ENCODE results near the gene PGM2.

Gene PGM2

GRCh38 chr4:37797374-37797773, 29.1 kb upstream of the PGM2 start:
- Histone ChIP-seq H3K36me3 (ENCODE audit: control insufficient read depth, low read depth, low read length) (no peaks in the 10 kb centered on the region), H3K27me3 (ENCODE audit: control insufficient read depth, insufficient read depth, low read length) (no peaks in the 10 kb centered on the region), H3K27ac (ENCODE audit: low read length) (no peak overlapping the region), H3K9me3 (ENCODE audit: control insufficient read depth, low read depth, low read length) (no peaks in the 10 kb centered on the region), H3K4me3 (ENCODE audit: low read length) (no peak overlapping the region), H3K9ac (ENCODE audit: low read length) (no peak overlapping the region), H3K4me1 (ENCODE audit: control insufficient read depth, low read depth, low read length) (no peaks in the 10 kb centered on the region)

DNA sequence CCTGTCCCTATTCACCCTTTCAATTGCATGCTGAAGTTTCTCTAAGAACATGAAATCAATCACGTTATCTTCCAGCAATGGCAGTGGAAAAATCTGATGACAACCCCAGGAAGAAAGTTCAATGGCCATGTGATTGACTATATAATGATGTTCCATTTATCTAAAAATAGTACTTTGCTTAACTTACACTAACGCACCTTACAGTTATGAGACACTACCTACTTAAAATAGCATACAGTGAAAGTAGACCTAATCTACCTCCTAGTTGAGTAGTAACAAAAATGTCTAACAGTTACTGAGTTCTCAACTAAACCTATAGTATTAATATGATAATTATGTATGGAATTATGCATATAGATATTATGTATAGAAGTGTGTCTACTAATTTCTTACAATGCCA, 28.6 kb upstream of the PGM2 start:
- Histone ChIP-seq H3K4me3 (ENCODE audit: low read length) (no peak overlapping the region), H3K9ac (ENCODE audit: low read length) (no peak overlapping the region), H3K27ac (ENCODE audit: low read length) (no peak overlapping the region), H3K36me3 (ENCODE audit: control insufficient read depth, low read depth, low read length) (no peaks in the 10 kb centered on the region), H3K9me3 (ENCODE audit: control insufficient read depth, low read depth, low read length) (no peaks in the 10 kb centered on the region), H3K4me1 (ENCODE audit: control insufficient read depth, low read depth, low read length) (no peaks in the 10 kb centered on the region), H3K27me3 (ENCODE audit: control insufficient read depth, insufficient read depth, low read length) (no peaks in the 10 kb centered on the region)

GRCh38 chr4:37798616-37799015, 27.9 kb upstream of the PGM2 start:
- H3K27ac ChIP-seq (ENCODE audit: low read length), result no peak overlapping the region
- H3K27me3 ChIP-seq (ENCODE audit: control insufficient read depth, insufficient read depth, low read length), result no peaks in the 10 kb centered on the region
- H3K36me3 ChIP-seq (ENCODE audit: control insufficient read depth, low read depth, low read length), result no peaks in the 10 kb centered on the region
- H3K4me3 ChIP-seq (ENCODE audit: low read length), result no peak overlapping the region
- H3K4me1 ChIP-seq (ENCODE audit: control insufficient read depth, low read depth, low read length), result no peaks in the 10 kb centered on the region
- no peaks in the 10 kb centered on the region for H3K9me3 ChIP-seq (ENCODE audit: control insufficient read depth, low read depth, low read length)
- H3K9ac ChIP-seq (ENCODE audit: low read length), result no peak overlapping the region

GRCh38 chr4:37799941-37800554, 26.4 kb upstream of the PGM2 start:
- Histone ChIP-seq H3K27ac (ENCODE audit: low read length) (no peak overlapping the region), H3K9me3 (ENCODE audit: control insufficient read depth, low read depth, low read length) (no peaks in the 10 kb centered on the region), H3K4me3 (ENCODE audit: low read length) (no peak overlapping the region), H3K9ac (ENCODE audit: low read length) (no peak overlapping the region), H3K27me3 (ENCODE audit: control insufficient read depth, insufficient read depth, low read length) (no peaks in the 10 kb centered on the region), H3K36me3 (ENCODE audit: control insufficient read depth, low read depth, low read length) (no peaks in the 10 kb centered on the region), H3K4me1 (ENCODE audit: control insufficient read depth, low read depth, low read length) (no peaks in the 10 kb centered on the region)

GRCh38 chr4:37802068-37802666, 24.3 kb upstream of the PGM2 start:
- Histone ChIP-seq H3K36me3 (ENCODE audit: control insufficient read depth, low read depth, low read length) (no peaks in the 10 kb centered on the region), H3K9ac (ENCODE audit: low read length) (no peak overlapping the region), H3K27ac (ENCODE audit: low read length) (no peak overlapping the region), H3K4me3 (ENCODE audit: low read length) (no peak overlapping the region), H3K9me3 (ENCODE audit: control insufficient read depth, low read depth, low read length) (no peaks in the 10 kb centered on the region), H3K27me3 (ENCODE audit: control insufficient read depth, insufficient read depth, low read length) (no peaks in the 10 kb centered on the region), H3K4me1 (ENCODE audit: control insufficient read depth, low read depth, low read length) (no peaks in the 10 kb centered on the region)

- Histone ChIP-seq H3K9ac (ENCODE audit: low read length) (no peak overlapping the region), H3K27ac (ENCODE audit: low read length) (no peak overlapping the region), H3K4me3 (ENCODE audit: low read length) (no peak overlapping the region), H3K9me3 (ENCODE audit: control insufficient read depth, low read depth, low read length) (no peaks in the 10 kb centered on the region), H3K4me1 (ENCODE audit: control insufficient read depth, low read depth, low read length) (no peaks in the 10 kb centered on the region), H3K36me3 (ENCODE audit: control insufficient read depth, low read depth, low read length) (no peaks in the 10 kb centered on the region), H3K27me3 (ENCODE audit: control insufficient read depth, insufficient read depth, low read length) (no peaks in the 10 kb centered on the region)
These were observed 23.0 kb upstream of the PGM2 start for GRCh38 chr4:37803348-37803973.

DNA sequence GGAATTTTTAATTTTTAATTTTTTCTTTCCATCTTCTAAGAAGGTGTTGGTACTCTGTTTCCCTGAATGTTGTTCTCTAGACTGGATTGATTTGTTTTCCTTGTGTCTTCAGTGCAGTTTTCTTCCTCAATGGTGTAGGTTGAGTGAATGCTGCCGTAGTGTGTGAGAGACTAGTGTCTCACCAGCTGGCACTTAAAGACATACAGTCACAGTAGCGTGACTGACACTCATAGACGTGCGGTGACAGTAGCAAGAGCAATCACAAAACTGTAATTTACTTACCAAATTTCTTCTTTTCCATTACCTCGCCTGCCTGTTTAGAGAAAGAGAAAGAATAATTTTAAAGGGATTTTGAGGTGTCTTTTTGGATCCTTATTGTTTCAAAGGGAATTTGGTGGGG, 21.4 kb upstream of the PGM2 start:
- peaks cover under 1% of the 10 kb centered on the region for H3K4me1 ChIP-seq (ENCODE audit: control insufficient read depth, low read depth, low read length)
- no peaks in the 10 kb centered on the region for H3K9me3 ChIP-seq (ENCODE audit: control insufficient read depth, low read depth, low read length)
- no peak overlapping the region for H3K9ac ChIP-seq (ENCODE audit: low read length)
- no peaks in the 10 kb centered on the region for H3K27me3 ChIP-seq (ENCODE audit: control insufficient read depth, insufficient read depth, low read length)
- no peak overlapping the region for H3K4me3 ChIP-seq (ENCODE audit: low read length)
- no peak overlapping the region for H3K27ac ChIP-seq (ENCODE audit: low read length)
- no peaks in the 10 kb centered on the region for H3K36me3 ChIP-seq (ENCODE audit: control insufficient read depth, low read depth, low read length)

DNA sequence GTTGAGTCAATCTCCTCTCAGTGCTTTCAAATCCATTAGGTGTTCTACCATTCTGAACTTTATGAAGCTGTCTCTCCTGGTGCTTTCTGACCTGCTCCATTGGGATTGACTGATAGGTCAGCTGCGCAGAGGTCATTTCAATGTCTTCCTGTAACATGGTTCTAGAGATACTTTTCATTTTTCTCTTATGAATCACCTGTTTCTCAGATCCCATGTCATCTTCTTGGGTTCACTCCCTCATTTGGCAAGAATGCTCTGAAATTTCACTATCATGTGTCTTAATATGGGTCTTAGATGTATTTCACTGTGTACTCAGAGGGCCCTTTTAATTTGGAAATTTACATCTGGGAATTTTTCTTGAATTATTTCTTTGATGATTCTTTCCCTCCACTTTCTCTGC, 13.8 kb upstream of the PGM2 start:
- Histone ChIP-seq H3K9ac (ENCODE audit: low read length) (no peak overlapping the region), H3K9me3 (ENCODE audit: control insufficient read depth, low read depth, low read length) (no peaks in the 10 kb centered on the region), H3K4me3 (ENCODE audit: low read length) (no peak overlapping the region), H3K36me3 (ENCODE audit: control insufficient read depth, low read depth, low read length) (no peaks in the 10 kb centered on the region), H3K27ac (ENCODE audit: low read length) (no peak overlapping the region), H3K27me3 (ENCODE audit: control insufficient read depth, insufficient read depth, low read length) (no peaks in the 10 kb centered on the region), H3K4me1 (ENCODE audit: control insufficient read depth, low read depth, low read length) (peaks cover 7% of the 10 kb centered on the region)

DNA sequence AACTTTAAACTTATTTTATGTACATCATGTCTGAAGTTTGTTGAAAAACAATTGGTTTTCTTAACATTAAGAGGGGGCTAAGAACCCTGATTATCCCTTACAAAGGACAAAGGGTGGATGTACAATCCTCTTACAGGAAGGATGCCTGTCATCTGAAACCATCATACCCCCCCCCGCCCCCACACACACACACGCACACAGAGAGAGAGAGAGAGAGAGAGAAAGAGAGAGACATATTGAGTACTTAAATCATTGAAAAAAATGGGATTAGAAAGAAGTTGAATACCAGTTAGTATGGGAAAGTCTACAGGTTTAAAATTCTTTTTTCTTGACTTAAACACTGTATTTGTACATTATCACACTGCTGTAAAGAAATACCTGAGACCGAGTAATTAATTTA, 10.9 kb upstream of the PGM2 start:
- H3K4me3 ChIP-seq (ENCODE audit: low read length), result no peak overlapping the region
- no peak overlapping the region for H3K27ac ChIP-seq (ENCODE audit: low read length)
- peaks cover 1% of the 10 kb centered on the region for H3K4me1 ChIP-seq (ENCODE audit: control insufficient read depth, low read depth, low read length)
- H3K9ac ChIP-seq (ENCODE audit: low read length), result no peak overlapping the region
- no peaks in the 10 kb centered on the region for H3K27me3 ChIP-seq (ENCODE audit: control insufficient read depth, insufficient read depth, low read length)
- H3K36me3 ChIP-seq (ENCODE audit: control insufficient read depth, low read depth, low read length), result no peaks in the 10 kb centered on the region
- H3K9me3 ChIP-seq (ENCODE audit: control insufficient read depth, low read depth, low read length), result no peaks in the 10 kb centered on the region

GRCh38 chr4:37816006-37816405, 10.5 kb upstream of the PGM2 start:
- no peaks in the 10 kb centered on the region for H3K27me3 ChIP-seq (ENCODE audit: control insufficient read depth, insufficient read depth, low read length)
- no peaks in the 10 kb centered on the region for H3K9me3 ChIP-seq (ENCODE audit: control insufficient read depth, low read depth, low read length)
- no peak overlapping the region for H3K9ac ChIP-seq (ENCODE audit: low read length)
- no peak overlapping the region for H3K27ac ChIP-seq (ENCODE audit: low read length)
- H3K36me3 ChIP-seq (ENCODE audit: control insufficient read depth, low read depth, low read length), result no peaks in the 10 kb centered on the region
- no peak overlapping the region for H3K4me3 ChIP-seq (ENCODE audit: low read length)
- H3K4me1 ChIP-seq (ENCODE audit: control insufficient read depth, low read depth, low read length), result no peaks in the 10 kb centered on the region

DNA sequence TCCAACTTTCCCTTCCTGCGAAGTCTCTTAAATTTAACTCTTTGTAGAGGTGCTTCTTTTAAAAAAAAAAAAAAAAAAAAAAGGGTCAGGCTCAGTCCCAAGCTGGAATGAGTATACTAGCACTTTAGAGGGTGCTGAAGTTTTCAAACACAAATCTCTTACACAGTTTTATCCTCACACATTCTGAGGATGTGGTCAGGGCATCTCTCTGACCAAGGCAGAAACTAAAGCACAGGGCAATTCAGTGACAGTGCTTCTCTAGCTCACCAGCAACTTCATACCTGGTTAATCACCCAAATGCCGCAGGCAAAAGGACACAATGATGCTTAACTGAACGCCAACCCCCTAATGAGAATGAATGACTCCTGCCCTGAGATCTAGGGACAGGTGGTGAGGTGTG, 9.8 kb upstream of the PGM2 start:
- no peak overlapping the region for H3K9ac ChIP-seq (ENCODE audit: low read length)
- H3K4me1 ChIP-seq (ENCODE audit: control insufficient read depth, low read depth, low read length), result no peaks in the 10 kb centered on the region
- H3K9me3 ChIP-seq (ENCODE audit: control insufficient read depth, low read depth, low read length), result no peaks in the 10 kb centered on the region
- no peaks in the 10 kb centered on the region for H3K27me3 ChIP-seq (ENCODE audit: control insufficient read depth, insufficient read depth, low read length)
- H3K36me3 ChIP-seq (ENCODE audit: control insufficient read depth, low read depth, low read length), result no peaks in the 10 kb centered on the region
- H3K4me3 ChIP-seq (ENCODE audit: low read length), result no peak overlapping the region
- H3K27ac ChIP-seq (ENCODE audit: low read length), result no peak overlapping the region

- Histone ChIP-seq H3K4me3 (ENCODE audit: low read length) (no peak overlapping the region), H3K9me3 (ENCODE audit: control insufficient read depth, low read depth, low read length) (no peaks in the 10 kb centered on the region), H3K27me3 (ENCODE audit: control insufficient read depth, insufficient read depth, low read length) (no peaks in the 10 kb centered on the region), H3K9ac (ENCODE audit: low read length) (no peak overlapping the region), H3K27ac (ENCODE audit: low read length) (no peak overlapping the region), H3K4me1 (ENCODE audit: control insufficient read depth, low read depth, low read length) (no peaks in the 10 kb centered on the region), H3K36me3 (ENCODE audit: control insufficient read depth, low read depth, low read length) (no peaks in the 10 kb centered on the region)
These were observed 7.7 kb upstream of the PGM2 start for GRCh38 chr4:37818752-37819151.

Data from iPS-18a (cell line).